Body of pancreas (tissue), 4 donors: Measurements from ENCODE around the gene LRP2BP. TPM values are rescaled to one million over a fixed set of nuclear protein-coding genes. Genes with fewer than 3 reads are reported as not detected.

Experiments
- ATAC-seq: fragments of 150-250 bp; one replicate; pipeline ENCODE4 v1.9.1; 2016
- DNase-seq, 4 donors: peaks; one replicate each; pipeline ENCODE4 v3.0.0-alpha.2; 2019
- H3K27ac ChIP-seq, 4 donors: fragments of 200-600 bp; sonication (generic); 1 replicate in 3 of 4; 2 replicates in 1 of 4; pipeline versions ENCODE4 v1.5.1 to v1.6.1; 2016 to 2019; ENCODE audit warnings: mild to moderate bottlenecking in 1 of 4, mixed read lengths in 1 of 4, moderate library complexity in 1 of 4
- H3K27me3 ChIP-seq, 2 donors: fragments of 200-600 bp; sonication (generic); one replicate each; pipeline ENCODE4 v1.6.0; 2016; ENCODE audit warnings: mild to moderate bottlenecking in 1 of 2
- H3K36me3 ChIP-seq, 2 donors: fragments of 200-600 bp; sonication (generic); replicated peaks in 1 of 2; 2 replicates each; pipeline ENCODE4 v1.5.1; 2016; ENCODE audit warnings: low read depth in 2 of 2; ENCODE audit not compliant: insufficient read depth in 1 of 2
- H3K4me1 ChIP-seq: fragments of 200-600 bp; sonication (generic); one replicate; pipeline ENCODE4 v1.6.0; 2016
- H3K4me3 ChIP-seq, 2 donors: fragments of 200-600 bp; sonication (generic); 1 replicate in 1 of 2; 2 replicates in 1 of 2; pipeline ENCODE4 v1.5.1; 2016 to 2019
- H3K9me3 ChIP-seq, 3 donors: fragments of 200-600 bp; sonication (generic); 1 replicate in 2 of 3; 2 replicates in 1 of 3; pipeline ENCODE4 v1.5.1; 2016
- CTCF ChIP-seq, 7 experiments: fragments of 450-650 bp in 4 of 7; fragments of 200-600 bp in 3 of 7; sonication (generic) in 3 of 7; IDR thresholded peaks; one replicate each; pipeline ENCODE4 v1.5.1; 2016 to 2019; ENCODE audit warnings: antibody characterized with exemption in 7 of 7
- POLR2A ChIP-seq, 3 donors: fragments of 450-650 bp; IDR thresholded peaks; one replicate each; pipeline ENCODE4 v1.6.1; 2016; ENCODE audit warnings: antibody characterized with exemption in 3 of 3, mild to moderate bottlenecking in 2 of 3
- WGBS, 2 donors: methylation state at CpG; one replicate each; pipeline ENCODE4 v1.1.5; 2017; 5-methylcytosine and 5-hydroxymethylcytosine counted together
- intact Hi-C: fragments of 100-400 bp; cut with DNase I; formaldehyde crosslinking; loops from one replicate; pipeline ENCODE4 v1.15.1; 2023
- total RNA-seq, 2 donors: library from RNA; depleted of rRNA; stranded (reverse); fragments of >200 nt; gene quantifications; one replicate each; pipeline ENCODE4 v1.1.0, GENCODE V29; 2016

The LRP2BP gene
- total RNA-seq, 2 donors from 2014 or later, result 2.0 to 2.1 TPM

DNA sequence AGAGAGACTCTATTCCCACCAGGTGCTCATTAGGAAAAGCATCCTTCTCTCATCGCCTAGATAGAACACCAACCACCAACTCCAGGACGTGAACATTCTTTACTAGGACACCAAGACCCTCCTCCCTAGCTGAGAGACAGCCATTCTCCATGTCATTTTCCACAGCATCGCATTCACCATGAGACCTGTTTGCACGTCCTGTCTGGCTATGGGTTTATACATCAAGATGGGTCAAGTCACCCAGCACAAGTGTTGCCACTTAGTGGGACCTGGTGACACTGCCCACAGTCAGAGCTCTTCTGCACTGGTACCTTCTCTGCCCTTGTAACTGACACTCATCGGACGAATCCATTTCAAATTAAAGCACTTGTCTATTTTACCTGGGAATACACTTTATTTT lies 17.5 kb downstream of the LRP2BP start:
- Histone ChIP-seq H3K36me3 (no peaks in the 10 kb centered on the region), H3K4me1 (peaks cover 45% of the 10 kb centered on the region), H3K27me3 (no peaks in the 10 kb centered on the region), H3K27ac (no peak overlapping the region), H3K9me3 (no peaks in the 10 kb centered on the region), H3K4me3 (no peak overlapping the region)
- no peak for TF ChIP-seq POLR2A (IDR thresholded peaks at IDR 0.05)
- no peak for TF ChIP-seq CTCF (IDR thresholded peaks at IDR 0.05)
- 81 to 82% methylated on average over 6 of the region's 6 CpGs for WGBS, 2 donors
- ATAC-seq (no peak), DNase-seq (no peak)
- intact Hi-C loops, result no loop called here

DNA sequence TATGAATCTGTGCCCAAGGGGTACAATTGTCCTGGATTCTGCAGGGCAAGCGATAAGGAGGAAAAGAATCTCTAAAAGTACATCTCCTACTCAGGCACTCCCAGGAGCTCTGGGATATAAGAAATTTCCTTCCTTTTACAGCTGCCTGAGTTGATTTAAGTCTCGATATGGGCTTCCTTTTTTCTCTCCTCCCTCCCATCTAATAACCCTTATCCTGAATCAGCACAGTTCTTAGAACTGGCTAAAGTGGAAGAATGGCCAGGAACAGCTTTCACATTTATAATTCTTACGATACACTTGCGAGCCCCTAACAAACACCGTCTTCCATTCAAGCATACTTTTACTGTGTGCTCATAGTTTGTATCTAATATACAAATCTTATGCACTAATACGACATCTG lies 21.2 kb downstream of the LRP2BP start:
- Histone ChIP-seq H3K4me1 (peaks cover 14% of the 10 kb centered on the region), H3K27ac (no peak overlapping the region), H3K36me3 (peaks cover 0 to 1% of the 10 kb centered on the region in 2 donors), H3K27me3 (no peaks in the 10 kb centered on the region), H3K4me3 (no peak overlapping the region), H3K9me3 (no peaks in the 10 kb centered on the region)
- DNase-seq (no peak), ATAC-seq (no peak)
- intact Hi-C loops, result no loop called here
- WGBS, 2 donors, result 86 to 88% methylated on average over 6 of the region's 6 CpGs
- TF ChIP-seq POLR2A (IDR thresholded peaks at IDR 0.05) (no peak), CTCF (IDR thresholded peaks at IDR 0.05) (no peak)

- H3K36me3 ChIP-seq, result peaks cover 0 to 1% of the 10 kb centered on the region in 2 donors
- no peak overlapping the region for H3K4me3 ChIP-seq
- ATAC-seq, result no peak
- intact Hi-C loops, result no loop called here
- no peak overlapping the region for H3K27ac ChIP-seq
- DNase-seq, result no peak
- H3K9me3 ChIP-seq, result no peaks in the 10 kb centered on the region
- no peaks in the 10 kb centered on the region for H3K27me3 ChIP-seq
- H3K4me1 ChIP-seq, result peaks cover 8% of the 10 kb centered on the region
- no peak for TF ChIP-seq POLR2A (IDR thresholded peaks at IDR 0.05)
- TF ChIP-seq CTCF (IDR thresholded peaks at IDR 0.05), result no peak
- 77 to 84% methylated on average over 7 of the region's 7 CpGs for WGBS, 2 donors
These were observed 21.7 kb downstream of the LRP2BP start for GRCh38 chr4:185374027-185374426.

- Histone ChIP-seq H3K4me3 (no peak overlapping the region), H3K36me3 (peaks cover 0 to 1% of the 10 kb centered on the region in 2 donors), H3K4me1 (no peaks in the 10 kb centered on the region), H3K27me3 (no peaks in the 10 kb centered on the region), H3K27ac (no peak overlapping the region), H3K9me3 (no peaks in the 10 kb centered on the region)
- DNase-seq (no peak), ATAC-seq (no peak)
- TF ChIP-seq CTCF (IDR thresholded peaks at IDR 0.05), result no peak
- no peak for TF ChIP-seq POLR2A (IDR thresholded peaks at IDR 0.05)
- WGBS, 2 donors, result 93 to 97% methylated on average over 11 of the region's 11 CpGs
- intact Hi-C loops, result no loop called here
These were observed 24.0 kb downstream of the LRP2BP start for GRCh38 chr4:185371702-185372101.

- Histone ChIP-seq H3K36me3 (peaks cover 0 to 1% of the 10 kb centered on the region in 2 donors), H3K27me3 (no peaks in the 10 kb centered on the region), H3K4me1 (no peaks in the 10 kb centered on the region), H3K4me3 (no peak overlapping the region), H3K9me3 (no peaks in the 10 kb centered on the region), H3K27ac (no peak overlapping the region)
- 94 to 96% methylated on average over 11 of the region's 11 CpGs for WGBS, 2 donors
- TF ChIP-seq CTCF (IDR thresholded peaks at IDR 0.05), result no peak
- TF ChIP-seq POLR2A (IDR thresholded peaks at IDR 0.05), result no peak
- ATAC-seq, result no peak
- DNase-seq, result no peak
- intact Hi-C loops, result no loop called here
These were observed 25.3 kb downstream of the LRP2BP start for GRCh38 chr4:185370268-185370949.
